ENCODE measurements around the gene CCDC110.
"Not testable (repeated sequence)": the region's sequence is repeated elsewhere in the genome, so short reads cannot be mapped to it uniquely, and the experiment has no call there.

The CCDC110 gene

DNA sequence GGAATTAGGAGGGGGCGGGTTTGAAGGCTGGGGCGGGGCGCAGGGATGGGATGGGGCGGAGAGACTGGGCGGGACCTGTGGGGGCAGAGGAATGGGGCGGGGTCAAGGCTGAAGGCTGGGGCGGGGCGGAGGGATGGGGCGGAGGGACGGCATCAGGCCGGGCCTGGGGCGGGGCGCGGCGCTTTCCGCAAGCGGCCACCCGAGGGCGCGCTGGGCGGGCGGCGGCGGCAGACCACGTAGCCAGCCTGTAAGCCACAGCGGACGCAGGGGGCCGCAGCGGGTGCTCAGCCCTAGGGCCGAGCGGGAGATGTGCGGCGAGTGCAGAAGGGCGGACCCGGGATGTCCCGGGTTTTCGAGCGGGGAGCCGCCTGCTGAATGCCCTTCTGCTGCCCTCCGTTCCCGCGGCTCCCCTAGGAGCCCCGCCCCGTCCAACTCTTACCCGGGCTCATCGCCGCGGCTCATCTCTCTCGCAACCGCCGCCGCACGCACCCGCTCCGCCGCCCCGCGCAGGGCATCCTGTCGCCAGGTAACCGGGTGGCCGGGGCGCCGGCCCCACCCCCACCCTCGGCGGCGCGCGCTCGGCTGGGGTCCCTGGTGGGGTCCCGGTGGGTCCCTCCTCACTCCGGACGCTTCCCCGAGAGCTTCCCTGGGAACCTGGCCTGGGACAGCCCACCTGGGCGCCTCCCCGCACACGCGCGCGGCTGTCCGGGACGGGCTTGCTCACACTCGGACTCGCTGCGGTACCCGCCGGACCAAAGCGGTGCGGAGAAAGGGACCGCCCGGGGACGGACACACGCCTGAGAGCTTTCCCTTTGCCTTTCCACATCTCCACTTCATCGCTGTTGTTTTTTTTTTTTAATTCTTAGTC, at the start of gene CCDC110:
TSS of gene CCDC110 (minus strand) at position 499 of the 868 bp plus-strand sequence. CDS start at position 449, 50 bp downstream.
- Histone ChIP-seq H3K4me1 (ENCODE audit: insufficient read depth, low read length) (0 out of 2 replicates have a peak, but pooled peaks cover 5% of the 10 kb centered on the region), H3K36me3 (ENCODE audit: insufficient read depth, low read length) (no peaks in the 10 kb centered on the region), H3K9me3 (ENCODE audit: control insufficient read depth, insufficient read depth, low read length) (no peaks in the 10 kb centered on the region), H3K9ac (ENCODE audit: low read depth, low read length) (peak within 1 kb of the TSS; percentile 79; the same call in 1 of the 2 replicates)

GRCh38 chr4:185520119-185520518, 48.6 kb upstream of the CCDC110 start:
- no peaks in the 10 kb centered on the region for H3K36me3 ChIP-seq (ENCODE audit: insufficient read depth, low read length)
- H3K9me3 ChIP-seq (ENCODE audit: control insufficient read depth, insufficient read depth, low read length): no peaks in the 10 kb centered on the region
- H3K9ac ChIP-seq (ENCODE audit: low read depth, low read length): no peak overlapping the region
- no peaks in the 10 kb centered on the region for H3K4me1 ChIP-seq (ENCODE audit: insufficient read depth, low read length)

DNA sequence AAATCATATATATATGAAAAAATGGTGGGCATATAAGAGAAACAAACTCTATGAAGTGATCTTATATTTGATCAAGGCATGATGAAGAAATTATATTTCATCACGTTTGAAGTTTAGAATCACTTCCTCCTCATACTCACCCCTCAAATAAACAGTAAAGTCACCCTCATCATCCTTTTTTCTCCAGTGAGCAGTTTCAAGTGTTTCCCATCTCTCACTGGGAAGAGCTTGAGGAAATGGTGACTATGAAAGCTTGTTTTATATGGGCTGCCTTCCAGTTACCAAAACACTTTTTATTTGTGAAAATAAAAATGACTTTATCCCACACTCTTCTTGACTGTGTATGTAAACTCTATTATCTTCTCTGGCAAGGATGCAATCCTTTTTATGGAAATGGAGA, 47.0 kb upstream of the CCDC110 start:
- Histone ChIP-seq H3K9ac (ENCODE audit: low read depth, low read length) (no peak overlapping the region), H3K9me3 (ENCODE audit: control insufficient read depth, insufficient read depth, low read length) (no peaks in the 10 kb centered on the region), H3K36me3 (ENCODE audit: insufficient read depth, low read length) (no peaks in the 10 kb centered on the region)

GRCh38 chr4:185518069-185518468, 46.5 kb upstream of the CCDC110 start:
- no peak overlapping the region for H3K9ac ChIP-seq (ENCODE audit: low read depth, low read length)
- H3K9me3 ChIP-seq (ENCODE audit: control insufficient read depth, insufficient read depth, low read length): no peaks in the 10 kb centered on the region
- no peaks in the 10 kb centered on the region for H3K4me1 ChIP-seq (ENCODE audit: insufficient read depth, low read length)
- no peaks in the 10 kb centered on the region for H3K36me3 ChIP-seq (ENCODE audit: insufficient read depth, low read length)

More for the DNA sequence above, 47.0 kb upstream of the CCDC110 start:
- no peaks in the 10 kb centered on the region for H3K4me1 ChIP-seq (ENCODE audit: insufficient read depth, low read length)

DNA sequence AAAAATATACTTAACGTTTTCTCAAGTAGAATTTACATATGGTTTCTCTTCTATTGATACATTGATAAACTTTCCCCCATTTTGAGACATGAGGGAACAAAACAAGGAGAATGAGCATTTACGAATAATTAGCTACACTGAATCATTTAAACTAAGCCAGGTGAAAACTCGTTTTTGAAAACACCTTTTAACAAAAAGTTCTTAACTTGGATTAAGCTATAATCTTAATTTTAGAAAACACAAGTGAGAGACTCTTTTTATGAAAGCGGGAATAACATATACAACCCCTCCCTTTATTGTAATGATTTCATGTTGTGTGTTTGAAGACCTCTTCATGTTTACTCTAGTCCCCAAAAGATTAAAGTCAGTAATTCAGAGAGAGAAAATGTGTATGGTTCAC, 43.7 kb upstream of the CCDC110 start:
- Histone ChIP-seq H3K4me1 (ENCODE audit: insufficient read depth, low read length) (no peaks in the 10 kb centered on the region), H3K36me3 (ENCODE audit: insufficient read depth, low read length) (no peaks in the 10 kb centered on the region), H3K9ac (ENCODE audit: low read depth, low read length) (no peak overlapping the region), H3K9me3 (ENCODE audit: control insufficient read depth, insufficient read depth, low read length) (no peaks in the 10 kb centered on the region)

GRCh38 chr4:185514182-185514697, 42.7 kb upstream of the CCDC110 start:
- Histone ChIP-seq H3K36me3 (ENCODE audit: insufficient read depth, low read length) (no peaks in the 10 kb centered on the region), H3K9me3 (ENCODE audit: control insufficient read depth, insufficient read depth, low read length) (no peaks in the 10 kb centered on the region)

GRCh38 chr4:185513489-185514181, 42.1 kb upstream of the CCDC110 start:
- no peaks in the 10 kb centered on the region for H3K4me1 ChIP-seq (ENCODE audit: insufficient read depth, low read length)
- H3K9ac ChIP-seq (ENCODE audit: low read depth, low read length): no peak overlapping the region
- H3K9me3 ChIP-seq (ENCODE audit: control insufficient read depth, insufficient read depth, low read length): no peaks in the 10 kb centered on the region
- H3K36me3 ChIP-seq (ENCODE audit: insufficient read depth, low read length): no peaks in the 10 kb centered on the region

More at GRCh38 chr4:185514182-185514697, 42.7 kb upstream of the CCDC110 start:
- no peaks in the 10 kb centered on the region for H3K4me1 ChIP-seq (ENCODE audit: insufficient read depth, low read length)
- H3K9ac ChIP-seq (ENCODE audit: low read depth, low read length): no peak overlapping the region

GRCh38 chr4:185512516-185512915, 41.0 kb upstream of the CCDC110 start:
- no peak overlapping the region for H3K9ac ChIP-seq (ENCODE audit: low read depth, low read length)
- no peaks in the 10 kb centered on the region for H3K9me3 ChIP-seq (ENCODE audit: control insufficient read depth, insufficient read depth, low read length)
- no peaks in the 10 kb centered on the region for H3K36me3 ChIP-seq (ENCODE audit: insufficient read depth, low read length)
- no peaks in the 10 kb centered on the region for H3K4me1 ChIP-seq (ENCODE audit: insufficient read depth, low read length)

- H3K9ac ChIP-seq (ENCODE audit: low read depth, low read length); H3K9me3 ChIP-seq (ENCODE audit: control insufficient read depth, insufficient read depth, low read length); H3K4me1 ChIP-seq (ENCODE audit: insufficient read depth, low read length); H3K36me3 ChIP-seq (ENCODE audit: insufficient read depth, low read length): not testable (repeated sequence)
Measured at GRCh38 chr4:185511243-185511642, 39.7 kb upstream of the CCDC110 start.

- H3K4me1 ChIP-seq (ENCODE audit: insufficient read depth, low read length): no peaks in the 10 kb centered on the region
- no peaks in the 10 kb centered on the region for H3K9me3 ChIP-seq (ENCODE audit: control insufficient read depth, insufficient read depth, low read length)
- no peaks in the 10 kb centered on the region for H3K36me3 ChIP-seq (ENCODE audit: insufficient read depth, low read length)
- no peak overlapping the region for H3K9ac ChIP-seq (ENCODE audit: low read depth, low read length)
Measured at GRCh38 chr4:185510806-185511205, 39.3 kb upstream of the CCDC110 start.

DNA sequence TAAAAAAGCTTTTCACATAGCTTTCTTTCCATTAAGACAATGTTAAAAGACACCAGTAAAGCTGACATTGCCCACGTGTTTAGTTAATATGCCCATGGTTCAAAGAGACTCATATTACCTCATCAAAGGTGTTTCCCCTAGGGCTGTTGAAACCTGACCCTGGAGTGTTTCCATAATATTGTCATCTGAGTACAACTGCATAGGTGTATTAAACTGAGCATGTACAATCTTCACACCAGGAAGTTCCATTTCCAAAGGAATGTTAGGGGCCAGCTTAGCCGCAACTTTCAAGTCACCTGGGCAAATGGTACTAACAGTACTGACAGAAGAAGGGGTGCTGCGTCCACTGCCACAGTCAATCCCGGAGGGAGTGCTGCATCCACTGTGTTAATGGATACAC, 36.6 kb upstream of the CCDC110 start:
- H3K9ac ChIP-seq (ENCODE audit: low read depth, low read length): no peak overlapping the region
- H3K36me3 ChIP-seq (ENCODE audit: insufficient read depth, low read length): no peaks in the 10 kb centered on the region

DNA sequence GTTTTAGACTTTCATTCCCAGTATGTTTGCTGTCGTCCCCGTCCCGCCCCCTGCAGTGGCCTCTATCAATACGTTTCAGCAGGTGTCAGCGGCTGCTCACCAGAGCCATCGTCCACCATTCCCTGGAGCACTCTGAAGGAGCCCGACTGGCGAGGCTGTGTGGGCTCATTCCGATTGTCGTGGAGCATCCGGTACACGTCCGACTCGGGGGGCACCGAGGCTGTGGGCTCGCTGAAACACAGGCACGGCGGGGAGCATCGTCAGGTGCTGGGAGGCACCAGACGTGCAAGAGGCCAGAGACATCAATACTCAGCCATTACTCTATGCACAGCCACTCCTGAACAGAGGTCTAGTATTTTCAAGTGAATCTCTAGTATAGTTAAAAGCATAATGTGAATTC, 34.9 kb upstream of the CCDC110 start:
- Histone ChIP-seq H3K4me1 (ENCODE audit: insufficient read depth, low read length) (no peaks in the 10 kb centered on the region), H3K9ac (ENCODE audit: low read depth, low read length) (no peak overlapping the region), H3K9me3 (ENCODE audit: control insufficient read depth, insufficient read depth, low read length) (no peaks in the 10 kb centered on the region; the same call in 1 of the 2 replicates), H3K36me3 (ENCODE audit: insufficient read depth, low read length) (no peaks in the 10 kb centered on the region)

More for the DNA sequence above, 36.6 kb upstream of the CCDC110 start:
- Histone ChIP-seq H3K9me3 (ENCODE audit: control insufficient read depth, insufficient read depth, low read length) (no peaks in the 10 kb centered on the region), H3K4me1 (ENCODE audit: insufficient read depth, low read length) (no peaks in the 10 kb centered on the region)

- H3K9me3 ChIP-seq (ENCODE audit: control insufficient read depth, insufficient read depth, low read length): peaks cover 3% of the 10 kb centered on the region; the same call in 1 of the 2 replicates
Measured at GRCh38 chr4:185504098-185505047, 32.8 kb upstream of the CCDC110 start.

GRCh38 chr4:185502386-185502785, 30.9 kb upstream of the CCDC110 start:
- Histone ChIP-seq H3K4me1 (ENCODE audit: insufficient read depth, low read length) (no peaks in the 10 kb centered on the region), H3K9ac (ENCODE audit: low read depth, low read length) (no peak overlapping the region), H3K36me3 (ENCODE audit: insufficient read depth, low read length) (no peaks in the 10 kb centered on the region), H3K9me3 (ENCODE audit: control insufficient read depth, insufficient read depth, low read length) (peaks cover 3% of the 10 kb centered on the region; the same call in 1 of the 2 replicates)

More at GRCh38 chr4:185504098-185505047, 32.8 kb upstream of the CCDC110 start:
- H3K36me3 ChIP-seq (ENCODE audit: insufficient read depth, low read length): no peaks in the 10 kb centered on the region
- no peak overlapping the region for H3K9ac ChIP-seq (ENCODE audit: low read depth, low read length)
- no peaks in the 10 kb centered on the region for H3K4me1 ChIP-seq (ENCODE audit: insufficient read depth, low read length)
